SK-N-SH (cell line): ENCODE data around the gene SLC12A7.

Experiments
- CHD2 ChIP-seq: fragments of 150-350 bp; IDR thresholded peaks from 2 replicates; pipeline ENCODE4 v1.6.1; 2018; ENCODE audit warnings: low read length; ENCODE audit not compliant: partially characterized antibody
- MEF2A ChIP-seq: IDR thresholded peaks from 2 replicates; pipeline ENCODE4 v1.4.0; 2012; ENCODE audit warnings: low read depth, borderline replicate concordance
- RFX5 ChIP-seq: IDR thresholded peaks from 2 replicates; pipeline ENCODE4 v1.6.1; 2012; ENCODE audit warnings: mild to moderate bottlenecking, improper control_type of control experiment, low read length
- USF2 ChIP-seq: fragments of 150-350 bp; IDR thresholded peaks from 2 replicates; pipeline ENCODE4 v1.6.1; 2017; ENCODE audit warnings: antibody characterized with exemption, low read length, low read depth, borderline replicate concordance
- YY1 ChIP-seq: IDR thresholded peaks from 2 replicates; pipeline ENCODE4 v1.4.0; 2012; ENCODE audit warnings: low read depth, mild to moderate bottlenecking
- TF ChIP-seq, protein P1 (sequence below): fragments of 200-600 bp; sonication (generic); IDR thresholded peaks from 2 replicates; pipeline ENCODE4 v1.6.1; 2017; ENCODE audit warnings: antibody characterized with exemption, mild to moderate bottlenecking, moderate library complexity

- TF ChIP-seq, protein P1, sequence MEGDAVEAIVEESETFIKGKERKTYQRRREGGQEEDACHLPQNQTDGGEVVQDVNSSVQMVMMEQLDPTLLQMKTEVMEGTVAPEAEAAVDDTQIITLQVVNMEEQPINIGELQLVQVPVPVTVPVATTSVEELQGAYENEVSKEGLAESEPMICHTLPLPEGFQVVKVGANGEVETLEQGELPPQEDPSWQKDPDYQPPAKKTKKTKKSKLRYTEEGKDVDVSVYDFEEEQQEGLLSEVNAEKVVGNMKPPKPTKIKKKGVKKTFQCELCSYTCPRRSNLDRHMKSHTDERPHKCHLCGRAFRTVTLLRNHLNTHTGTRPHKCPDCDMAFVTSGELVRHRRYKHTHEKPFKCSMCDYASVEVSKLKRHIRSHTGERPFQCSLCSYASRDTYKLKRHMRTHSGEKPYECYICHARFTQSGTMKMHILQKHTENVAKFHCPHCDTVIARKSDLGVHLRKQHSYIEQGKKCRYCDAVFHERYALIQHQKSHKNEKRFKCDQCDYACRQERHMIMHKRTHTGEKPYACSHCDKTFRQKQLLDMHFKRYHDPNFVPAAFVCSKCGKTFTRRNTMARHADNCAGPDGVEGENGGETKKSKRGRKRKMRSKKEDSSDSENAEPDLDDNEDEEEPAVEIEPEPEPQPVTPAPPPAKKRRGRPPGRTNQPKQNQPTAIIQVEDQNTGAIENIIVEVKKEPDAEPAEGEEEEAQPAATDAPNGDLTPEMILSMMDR, result no peak
- TF ChIP-seq YY1, result no peak
- no peak for TF ChIP-seq USF2
- no peak for TF ChIP-seq MEF2A
- TF ChIP-seq RFX5, result no peak
- TF ChIP-seq CHD2, result no peak
Observed at GRCh38 chr5:1089621-1090040, 22.2 kb downstream of the SLC12A7 start.
